GM23248 (cell line): Measurements from ENCODE around the gene HCN1.

Source experiments
- EZH2 ChIP-seq: fragments of 200-600 bp; sonication (generic); IDR thresholded peaks from 2 replicates; pipeline ENCODE4 v1.6.1; 2018; ENCODE audit warnings: antibody characterized with exemption, mild to moderate bottlenecking; ENCODE audit not compliant: insufficient read depth, poor library complexity, severe bottlenecking
- EZH2phosphoT487 ChIP-seq: fragments of 200-600 bp; sonication (generic); IDR thresholded peaks from 2 replicates; pipeline ENCODE4 v1.6.1; 2018; ENCODE audit warnings: antibody characterized with exemption, moderate library complexity, mild to moderate bottlenecking, low read depth; ENCODE audit not compliant: insufficient read depth

DNA sequence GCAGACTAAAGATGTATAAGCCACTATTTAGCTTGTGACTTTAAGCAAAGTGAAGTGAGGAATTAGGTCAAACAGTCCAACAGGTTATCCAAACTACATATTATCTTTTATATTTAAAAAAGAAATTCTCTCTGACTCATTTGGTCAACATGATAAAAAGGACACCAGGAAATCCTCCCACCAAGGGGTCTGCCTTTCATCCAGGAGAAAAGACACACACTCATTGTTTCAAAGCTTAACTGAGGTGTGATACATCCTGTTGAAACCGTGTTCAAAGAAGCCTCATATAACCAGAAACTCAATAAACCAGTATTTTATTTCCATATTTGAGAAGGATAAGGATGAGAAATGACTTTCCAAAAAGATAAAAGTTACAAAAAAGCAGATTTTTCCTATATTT lies 417.1 kb downstream of the HCN1 start:
- TF ChIP-seq EZH2phosphoT487 (no peak), EZH2 (no peak)
